ENCODE data around the gene CDC42SE1.

CDC42SE1 gene

GRCh38 chr1:151054971-151055547 is 4.4 kb downstream of the CDC42SE1 start:
- no peak for DNase-seq

- no peak for DNase-seq
Measured at GRCh38 chr1:151051356-151052009, 7.9 kb downstream of the CDC42SE1 start.

- no peak for DNase-seq
Measured at GRCh38 chr1:151050051-151050688, 9.3 kb downstream of the CDC42SE1 start.

- no peak for DNase-seq
Measured at GRCh38 chr1:151049458-151049857, 10.0 kb downstream of the CDC42SE1 start.

- peak in 1 of 56 donors; percentile 26 for DNase-seq
Measured at GRCh38 chr1:151048645-151049032, 10.8 kb downstream of the CDC42SE1 start.

GRCh38 chr1:151047925-151048644 is 11.3 kb downstream of the CDC42SE1 start:
- peak in 47 of 56 donors; percentile 22 to 78 (median 61) for DNase-seq

GRCh38 chr1:151047591-151047924 is 11.9 kb downstream of the CDC42SE1 start, which contains the start of gene C1orf56:
TSS of gene C1orf56 (plus strand) at chr1:151047751. CDS start at chr1:151047848, 97 bp downstream.
- DNase-seq = peak in 51 of 56 donors; percentile 16 to 80 (median 59)

- no peak for DNase-seq
Measured at GRCh38 chr1:151043163-151043562, 16.3 kb downstream of the CDC42SE1 start.

- no peak for DNase-seq
Measured at GRCh38 chr1:151039521-151039920, 19.9 kb downstream of the CDC42SE1 start.

- no peak for DNase-seq
Measured at GRCh38 chr1:151037032-151037431, 22.4 kb downstream of the CDC42SE1 start.

GRCh38 chr1:151036356-151036755 is 23.1 kb downstream of the CDC42SE1 start, which contains the start of gene BNIPL:
TSS of gene BNIPL (plus strand) at chr1:151036586. CDS start at chr1:151036726, 140 bp downstream.
- DNase-seq = no peak

- DNase-seq = no peak
Measured at GRCh38 chr1:151035167-151035566, 24.3 kb downstream of the CDC42SE1 start.

GRCh38 chr1:151032164-151032563 is 27.3 kb downstream of the CDC42SE1 start:
- no peak for DNase-seq

GRCh38 chr1:151026460-151026859 is 33.0 kb downstream of the CDC42SE1 start:
- no peak for DNase-seq

- DNase-seq = peak in 54 of 56 donors; percentile 5 to 86 (median 56)
Measured at GRCh38 chr1:151024540-151025146, 34.8 kb downstream of the CDC42SE1 start.

GRCh38 chr1:151013518-151013917 is 45.9 kb downstream of the CDC42SE1 start:
- no peak for DNase-seq

GRCh38 chr1:151012684-151013471 is 46.5 kb downstream of the CDC42SE1 start:
- DNase-seq = no peak

- DNase-seq = no peak
Measured at GRCh38 chr1:151011154-151011850, 48.1 kb downstream of the CDC42SE1 start.

GRCh38 chr1:151010346-151010726 is 49.1 kb downstream of the CDC42SE1 start:
- DNase-seq = no peak

Measured in amygdala (tissue), 56 donors.